Astrocyte (in vitro differentiated cells and primary cell): ENCODE measurements around the gene TIPARP. TPM values are rescaled to one million over a fixed set of nuclear protein-coding genes. Genes with fewer than 3 reads are reported as not detected.

Source experiments
- DNase-seq: peaks from one replicate; pipeline ENCODE4 v3.0.0-alpha.2; 2010; ENCODE audit warnings: low read depth
- FAIRE-seq: peaks from 2 replicates; lab custom pipeline; 2011; peaks lifted over from hg19 to GRCh38; lab: Jason Lieb, UNC
- H2AFZ ChIP-seq: 2 replicates; pipeline ENCODE4 v1.6.0; 2012; ENCODE audit warnings: low read depth, low read length, inconsistent platforms
- H3K27ac ChIP-seq: 2 replicates; pipeline ENCODE4 v1.5.1; 2011; ENCODE audit warnings: low read depth, low read length, inconsistent platforms
- H3K27me3 ChIP-seq: 2 replicates; pipeline ENCODE4 v1.6.0; 2011; ENCODE audit warnings: low read length, inconsistent platforms; ENCODE audit not compliant: insufficient read depth
- H3K36me3 ChIP-seq: 2 replicates; pipeline ENCODE4 v1.5.1; 2011; ENCODE audit warnings: low read length, inconsistent platforms; ENCODE audit not compliant: insufficient read depth
- H3K4me1 ChIP-seq: 2 replicates; pipeline ENCODE4 v1.5.1; 2011; ENCODE audit warnings: low read length, inconsistent platforms; ENCODE audit not compliant: insufficient read depth
- H3K4me2 ChIP-seq: 2 replicates; pipeline ENCODE4 v1.6.0; 2012; ENCODE audit warnings: low read length, inconsistent platforms
- H3K4me3 ChIP-seq: 2 replicates; pipeline ENCODE4 v1.5.1; 2011; ENCODE audit warnings: low read depth, mild to moderate bottlenecking, low read length, inconsistent platforms; ENCODE audit not compliant: insufficient read depth
- H3K79me2 ChIP-seq: 2 replicates; pipeline ENCODE4 v1.6.0; 2012; ENCODE audit warnings: mild to moderate bottlenecking, low read length, inconsistent platforms; ENCODE audit not compliant: insufficient read depth
- H3K9ac ChIP-seq: 2 replicates; pipeline ENCODE4 v1.6.0; 2012; ENCODE audit warnings: mild to moderate bottlenecking, low read length, inconsistent platforms
- H3K9me3 ChIP-seq: 2 replicates; pipeline ENCODE4 v1.5.1; 2012; ENCODE audit warnings: low read depth, mild to moderate bottlenecking, low read length, inconsistent platforms; ENCODE audit not compliant: insufficient read depth
- H4K20me1 ChIP-seq: 2 replicates; pipeline ENCODE4 v1.6.0; 2012; ENCODE audit warnings: low read length, inconsistent platforms; ENCODE audit not compliant: insufficient read depth
- H3K27ac Mint-ChIP-seq: one replicate; pipeline ENCODE4 v1.8.0; 2021; ENCODE audit warnings: mild to moderate bottlenecking, mixed read lengths; ENCODE audit not compliant: unreplicated experiment
- H3K27me3 Mint-ChIP-seq: one replicate; pipeline ENCODE4 v1.8.0; 2021; ENCODE audit warnings: low read depth, mixed read lengths; ENCODE audit not compliant: unreplicated experiment
- H3K36me3 Mint-ChIP-seq: one replicate; pipeline ENCODE4 v1.8.0; 2021; ENCODE audit warnings: low read depth, mixed read lengths; ENCODE audit not compliant: unreplicated experiment
- H3K4me1 Mint-ChIP-seq: one replicate; pipeline ENCODE4 v1.8.0; 2021; ENCODE audit warnings: low read depth, mixed read lengths; ENCODE audit not compliant: unreplicated experiment
- H3K4me3 Mint-ChIP-seq: one replicate; pipeline ENCODE4 v1.8.0; 2021; ENCODE audit warnings: mild to moderate bottlenecking, moderate library complexity, mixed read lengths; ENCODE audit not compliant: unreplicated experiment
- H3K9me3 Mint-ChIP-seq: one replicate; pipeline ENCODE4 v1.8.0; 2021; ENCODE audit warnings: mild to moderate bottlenecking, mixed read lengths; ENCODE audit not compliant: unreplicated experiment
- EZH2 ChIP-seq: IDR thresholded peaks from 2 replicates; pipeline ENCODE4 v1.6.1; 2012; ENCODE audit warnings: mild to moderate bottlenecking, low read length, inconsistent platforms; ENCODE audit not compliant: insufficient read depth
- total RNA-seq: library from RNA; stranded (reverse); gene quantifications from 2 replicates; pipeline ENCODE4 v1.2.1, GENCODE V29; 2021
- TF ChIP-seq, protein P1 (sequence below): IDR thresholded peaks from 2 replicates; pipeline ENCODE4 v1.5.1; 2011; ENCODE audit warnings: low read depth, mild to moderate bottlenecking, inconsistent platforms, low read length, moderate library complexity; ENCODE audit not compliant: insufficient read depth

The TIPARP gene
- total RNA-seq, 1 donor from 2014 or later, result 74.2 TPM

DNA sequence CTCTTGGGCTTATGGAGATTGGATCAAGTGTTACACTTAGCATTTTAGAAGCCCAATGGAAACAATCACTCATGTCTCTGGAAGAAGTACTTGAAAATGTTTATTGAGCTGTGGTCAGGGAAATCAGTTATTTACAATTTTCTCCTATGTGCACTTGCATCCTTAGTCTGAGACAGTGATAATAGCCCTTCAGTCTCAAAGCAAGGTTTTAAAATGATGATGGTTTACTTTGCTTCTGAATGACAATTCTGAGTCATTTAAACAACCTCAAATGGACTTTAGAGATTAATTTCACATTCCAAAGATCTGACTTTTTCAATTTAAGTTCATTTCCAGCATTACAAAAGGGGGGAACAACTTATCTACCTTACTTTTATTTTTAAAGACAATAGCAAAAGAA, 20.1 kb downstream of the TIPARP start:
- Mint-ChIP-seq H3K4me1 (peaks cover 46% of the 10 kb centered on the region), H3K4me3 (no peak overlapping the region), H3K27me3 (no peaks in the 10 kb centered on the region), H3K36me3 (peaks cover 16% of the 10 kb centered on the region), H3K27ac (no peak overlapping the region), H3K9me3 (no peaks in the 10 kb centered on the region)
- H3K9me3 ChIP-seq, result no peaks in the 10 kb centered on the region
- H3K27me3 ChIP-seq, result no peaks in the 10 kb centered on the region
- peak overlapping the region; percentile 22 for H3K27ac ChIP-seq
- H3K9ac ChIP-seq, result no peak overlapping the region
- peaks cover 39% of the 10 kb centered on the region for H3K4me1 ChIP-seq
- H3K79me2 ChIP-seq, result peaks cover 95% of the 10 kb centered on the region
- no peak overlapping the region for H2AFZ ChIP-seq
- FAIRE-seq (no peak), DNase-seq (peak; percentile 58)
- TF ChIP-seq, protein P1, sequence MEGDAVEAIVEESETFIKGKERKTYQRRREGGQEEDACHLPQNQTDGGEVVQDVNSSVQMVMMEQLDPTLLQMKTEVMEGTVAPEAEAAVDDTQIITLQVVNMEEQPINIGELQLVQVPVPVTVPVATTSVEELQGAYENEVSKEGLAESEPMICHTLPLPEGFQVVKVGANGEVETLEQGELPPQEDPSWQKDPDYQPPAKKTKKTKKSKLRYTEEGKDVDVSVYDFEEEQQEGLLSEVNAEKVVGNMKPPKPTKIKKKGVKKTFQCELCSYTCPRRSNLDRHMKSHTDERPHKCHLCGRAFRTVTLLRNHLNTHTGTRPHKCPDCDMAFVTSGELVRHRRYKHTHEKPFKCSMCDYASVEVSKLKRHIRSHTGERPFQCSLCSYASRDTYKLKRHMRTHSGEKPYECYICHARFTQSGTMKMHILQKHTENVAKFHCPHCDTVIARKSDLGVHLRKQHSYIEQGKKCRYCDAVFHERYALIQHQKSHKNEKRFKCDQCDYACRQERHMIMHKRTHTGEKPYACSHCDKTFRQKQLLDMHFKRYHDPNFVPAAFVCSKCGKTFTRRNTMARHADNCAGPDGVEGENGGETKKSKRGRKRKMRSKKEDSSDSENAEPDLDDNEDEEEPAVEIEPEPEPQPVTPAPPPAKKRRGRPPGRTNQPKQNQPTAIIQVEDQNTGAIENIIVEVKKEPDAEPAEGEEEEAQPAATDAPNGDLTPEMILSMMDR, result no peak
- TF ChIP-seq EZH2, result no peak
- H3K36me3 ChIP-seq, result peaks cover 53% of the 10 kb centered on the region
- H3K4me3 ChIP-seq, result no peak overlapping the region
- H3K4me2 ChIP-seq, result peak overlapping the region; percentile 24
- H4K20me1 ChIP-seq, result peaks cover 33% of the 10 kb centered on the region

DNA sequence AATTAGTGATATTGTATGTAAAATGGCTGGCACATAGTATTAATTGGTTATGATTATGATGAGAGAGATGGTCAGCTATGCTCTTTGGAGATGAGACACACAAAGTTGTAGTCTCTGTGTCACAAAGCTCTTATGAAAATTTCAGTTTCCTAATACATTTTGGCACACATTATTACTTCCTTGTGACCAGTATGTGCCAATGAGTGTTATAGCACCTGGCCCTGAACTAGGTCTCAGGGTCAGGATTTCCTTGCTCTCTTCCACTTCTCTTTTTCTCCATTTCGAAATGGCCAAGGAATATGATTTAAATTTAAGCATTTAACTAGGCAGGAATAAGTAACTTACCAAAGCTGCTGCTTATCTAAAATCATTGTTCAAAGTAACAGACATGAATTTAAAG, 28.0 kb downstream of the TIPARP start:
- no peak overlapping the region for H3K27ac Mint-ChIP-seq
- H3K4me1 ChIP-seq, result no peaks in the 10 kb centered on the region
- no peak overlapping the region for H3K4me3 ChIP-seq
- H3K79me2 ChIP-seq, result peaks cover 66% of the 10 kb centered on the region
- peaks cover 34% of the 10 kb centered on the region for H3K36me3 Mint-ChIP-seq
- H3K27ac ChIP-seq, result no peak overlapping the region
- no peak for TF ChIP-seq EZH2
- TF ChIP-seq, protein P1, result no peak
- H3K27me3 Mint-ChIP-seq, result no peaks in the 10 kb centered on the region
- peaks cover 43% of the 10 kb centered on the region for H4K20me1 ChIP-seq
- FAIRE-seq (no peak), DNase-seq (no peak)
- H3K9ac ChIP-seq, result no peak overlapping the region
- H3K4me3 Mint-ChIP-seq, result no peak overlapping the region
- H3K4me2 ChIP-seq, result peak overlapping the region; percentile 0
- H3K9me3 Mint-ChIP-seq, result no peaks in the 10 kb centered on the region
- H3K27me3 ChIP-seq, result no peaks in the 10 kb centered on the region
- peaks cover 72% of the 10 kb centered on the region for H3K36me3 ChIP-seq
- H3K4me1 Mint-ChIP-seq, result peaks cover 27% of the 10 kb centered on the region
- no peaks in the 10 kb centered on the region for H3K9me3 ChIP-seq
- H2AFZ ChIP-seq, result no peak overlapping the region

DNA sequence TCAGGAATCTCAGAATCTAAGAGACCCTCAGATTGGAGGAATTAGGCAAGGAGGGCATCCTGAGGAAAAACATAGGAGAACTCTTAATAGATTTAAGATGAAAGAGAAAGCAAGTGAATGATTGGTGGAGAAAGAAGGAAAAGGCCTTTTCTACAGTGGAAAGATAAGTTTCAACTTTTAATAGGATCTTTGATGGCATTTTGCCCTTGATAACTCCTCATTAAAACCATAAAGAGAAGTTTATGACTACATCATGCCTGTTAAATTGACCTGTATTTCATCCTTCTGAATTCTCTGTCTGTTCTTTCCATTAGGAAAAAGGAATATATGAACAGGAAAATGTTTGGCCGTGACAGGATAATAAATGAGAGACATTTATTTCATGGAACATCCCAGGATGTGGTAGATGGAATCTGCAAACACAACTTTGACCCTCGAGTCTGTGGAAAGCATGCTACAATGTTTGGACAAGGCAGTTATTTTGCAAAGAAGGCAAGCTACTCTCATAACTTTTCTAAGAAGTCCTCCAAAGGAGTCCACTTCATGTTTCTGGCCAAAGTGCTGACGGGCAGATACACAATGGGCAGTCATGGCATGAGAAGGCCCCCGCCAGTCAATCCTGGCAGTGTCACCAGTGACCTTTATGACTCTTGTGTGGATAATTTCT, 30.1 kb downstream of the TIPARP start:
- H3K27ac Mint-ChIP-seq, result no peak overlapping the region
- H3K79me2 ChIP-seq, result peaks cover 45% of the 10 kb centered on the region

More for the DNA sequence above, 30.1 kb downstream of the TIPARP start:
- DNase-seq, result no peak
- H3K27ac ChIP-seq, result no peak overlapping the region
- H3K4me3 ChIP-seq, result no peak overlapping the region
- H2AFZ ChIP-seq, result no peak overlapping the region
- Mint-ChIP-seq H3K36me3 (peaks cover 24% of the 10 kb centered on the region), H3K4me3 (no peak overlapping the region), H3K9me3 (no peaks in the 10 kb centered on the region), H3K4me1 (peaks cover 26% of the 10 kb centered on the region), H3K27me3 (no peaks in the 10 kb centered on the region)
- no peaks in the 10 kb centered on the region for H3K4me1 ChIP-seq
- peak; percentile 52 for FAIRE-seq
- peaks cover 27% of the 10 kb centered on the region for H4K20me1 ChIP-seq
- no peaks in the 10 kb centered on the region for H3K27me3 ChIP-seq
- no peak overlapping the region for H3K9ac ChIP-seq
- H3K36me3 ChIP-seq, result peaks cover 54% of the 10 kb centered on the region
- H3K9me3 ChIP-seq, result no peaks in the 10 kb centered on the region
- no peak overlapping the region for H3K4me2 ChIP-seq
- TF ChIP-seq EZH2, result no peak
- TF ChIP-seq, protein P1, result no peak
